SW 1271 (cell line): ENCODE data around the gene PDSS2.
A peak's percentile ranks its signal among the peaks of the same experiment; 100 is the strongest.
"Not testable (repeated sequence)": the region's sequence is repeated elsewhere in the genome, so short reads cannot be mapped to it uniquely, and the experiment has no call there.

Source experiments
- DNase-seq, 2 experiments: peaks; one replicate each; lab custom pipeline; 2025; lab: John Stamatoyannopoulos, UW

Gene PDSS2

GRCh38 chr6:107321793-107322192 is 137.6 kb downstream of the PDSS2 start:
- DNase-seq = no peak

- no peak for DNase-seq
Measured at GRCh38 chr6:107319906-107320530, 139.3 kb downstream of the PDSS2 start.

DNA sequence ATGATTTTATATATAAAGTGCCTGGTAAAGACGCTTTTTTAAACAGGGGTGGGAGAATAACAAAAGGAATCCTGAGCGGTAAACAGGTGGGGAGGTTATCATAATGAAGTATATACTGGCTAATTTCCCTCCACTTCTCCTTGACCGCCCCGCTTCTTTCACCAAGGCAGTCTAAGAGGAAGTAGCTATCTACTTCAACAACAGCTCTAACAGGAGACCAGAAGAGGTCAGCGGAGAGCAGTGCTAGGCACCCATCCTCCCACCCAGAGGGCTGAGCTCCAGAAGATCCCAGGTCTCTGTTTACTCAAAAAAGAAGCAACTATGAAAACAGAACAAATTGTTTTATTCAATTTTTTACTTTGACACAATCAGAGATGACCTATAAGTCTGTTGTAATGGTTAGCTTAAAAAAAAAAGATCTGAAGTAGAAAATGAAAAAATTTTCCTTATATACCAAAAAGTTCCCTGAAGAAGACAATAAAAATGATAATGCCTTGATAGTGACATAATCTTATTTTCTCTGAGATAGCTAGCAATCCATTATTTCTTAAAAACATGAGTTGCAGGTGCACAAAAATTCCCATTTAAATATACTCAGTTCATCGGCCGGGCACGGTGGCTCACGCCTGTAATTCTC is 141.1 kb downstream of the PDSS2 start:
- peak in 1 of 2 experiments; percentile 38 for DNase-seq

DNA sequence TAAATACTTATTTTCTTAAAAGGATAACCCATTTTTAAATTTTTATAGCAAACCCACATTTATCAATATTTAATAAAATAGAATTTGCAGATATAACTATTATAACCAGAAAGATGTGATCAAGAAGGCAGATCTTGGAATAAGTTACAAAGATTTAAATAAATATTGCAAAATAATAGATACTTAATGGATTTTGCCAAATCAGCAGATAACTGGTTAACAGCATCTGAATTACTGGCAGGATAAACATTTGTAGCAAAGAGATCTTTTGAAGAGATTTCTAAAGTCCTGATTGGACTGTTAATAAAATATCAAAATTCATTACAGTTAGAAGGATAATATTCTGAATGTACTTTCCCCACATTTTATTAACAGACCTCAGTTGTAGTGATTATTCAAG is 144.2 kb downstream of the PDSS2 start:
- no peak for DNase-seq

GRCh38 chr6:107314531-107314939 is 144.8 kb downstream of the PDSS2 start:
- no peak for DNase-seq

DNA sequence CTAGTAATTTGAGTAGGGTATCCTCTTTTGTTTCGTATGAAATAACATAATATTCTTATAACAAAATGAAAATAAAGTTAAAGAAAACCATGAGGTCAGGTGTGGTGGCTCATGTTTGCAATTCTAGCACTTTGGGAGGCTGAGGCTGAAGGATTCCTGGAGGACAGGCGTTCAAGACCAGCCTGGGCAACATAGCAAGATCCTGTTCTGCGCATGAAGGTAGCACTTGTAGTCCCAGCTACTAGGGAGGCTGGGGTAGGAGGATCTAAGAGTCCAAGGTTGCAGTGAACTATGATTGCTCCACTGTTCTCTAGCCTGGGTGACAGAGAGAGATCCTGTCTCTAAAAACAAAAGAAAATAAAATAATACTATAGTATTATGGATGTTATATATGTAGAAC is 145.6 kb downstream of the PDSS2 start:
- no peak for DNase-seq

DNA sequence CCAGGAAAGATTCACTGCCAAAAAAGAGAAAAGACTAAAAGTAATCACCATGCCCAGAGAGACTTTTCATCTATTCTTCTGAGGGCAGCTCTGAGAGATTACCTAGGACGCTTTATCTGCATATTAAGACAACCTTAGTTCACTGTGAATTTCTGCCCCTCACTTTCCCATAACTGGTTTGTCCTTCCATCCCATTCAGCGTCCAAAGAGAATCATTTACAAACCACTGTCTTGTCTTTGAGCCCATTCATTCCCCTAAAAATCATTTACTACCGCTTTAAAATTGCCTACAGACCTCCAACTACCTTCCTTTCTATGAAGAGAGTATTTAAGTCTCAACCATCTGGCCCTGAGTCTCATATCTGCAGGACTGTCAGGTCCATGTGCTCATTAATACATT is 149.0 kb downstream of the PDSS2 start:
- DNase-seq = no peak

DNA sequence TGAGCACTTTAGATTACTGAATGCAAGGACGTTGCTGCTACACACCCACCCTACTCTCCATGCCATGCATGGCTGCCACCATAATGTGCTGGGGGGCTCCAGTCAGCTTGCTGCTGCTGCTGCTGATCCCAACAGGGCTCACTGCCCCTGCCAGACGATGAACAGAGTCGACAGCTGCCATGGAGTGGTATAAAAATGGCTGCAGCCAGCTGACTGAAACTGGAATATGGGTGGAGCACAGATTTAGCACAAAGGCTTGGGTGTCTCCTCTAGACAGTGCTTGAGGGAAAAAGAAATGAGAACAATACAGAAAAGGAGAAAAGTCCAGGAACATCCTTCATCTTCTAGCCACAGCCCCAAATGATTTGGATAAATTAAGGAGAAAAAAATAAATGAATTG is 150.7 kb downstream of the PDSS2 start:
- DNase-seq = no peak

GRCh38 chr6:107305994-107306393 is 153.4 kb downstream of the PDSS2 start:
- DNase-seq = not testable (repeated sequence)

DNA sequence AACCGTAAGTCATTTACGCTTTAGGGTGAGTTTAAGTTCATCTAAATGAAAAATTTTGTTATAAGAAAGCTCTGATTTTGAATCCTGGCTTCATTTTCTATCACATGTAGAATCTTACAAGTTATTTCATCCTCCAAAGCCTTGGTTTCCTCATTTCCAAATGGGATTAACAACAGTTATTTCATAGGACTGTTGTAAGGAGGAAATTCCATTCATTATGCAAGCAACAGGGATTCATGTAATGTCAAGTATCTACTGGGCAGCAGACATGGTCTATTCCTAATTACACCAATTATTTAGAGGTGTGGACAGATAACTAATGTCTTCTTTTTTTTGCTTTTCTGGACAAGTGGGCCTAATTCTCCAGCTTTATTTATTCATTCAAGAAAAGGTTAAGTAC is 154.0 kb downstream of the PDSS2 start:
- DNase-seq = no peak

DNA sequence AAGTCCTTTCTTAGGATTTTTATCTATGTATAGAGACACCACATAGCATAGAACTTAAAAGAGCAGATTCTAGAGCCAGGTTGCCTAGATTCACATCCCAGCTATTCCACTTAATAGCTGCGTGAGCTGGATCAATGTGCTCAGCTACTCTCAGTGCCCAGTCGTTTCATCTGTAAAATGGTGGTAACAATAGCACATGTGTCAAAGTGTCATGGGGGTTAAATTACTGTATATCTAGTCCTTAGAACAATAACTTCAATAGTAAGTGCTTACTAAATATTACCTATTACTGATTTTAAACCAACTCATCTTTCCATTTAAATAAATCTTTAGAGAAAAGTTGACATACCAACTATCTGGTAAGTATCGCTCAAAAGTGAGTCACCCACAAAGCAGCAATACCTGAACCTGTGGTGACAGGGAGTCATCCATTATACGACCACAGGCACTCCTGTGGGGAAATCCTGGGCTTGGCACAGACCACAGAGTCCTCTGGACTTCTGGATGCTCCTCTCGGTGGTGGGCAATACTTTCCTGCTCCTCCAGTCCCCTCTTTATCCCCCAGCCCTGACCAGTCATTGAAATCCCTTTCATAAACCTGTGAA is 154.8 kb downstream of the PDSS2 start:
- no peak for DNase-seq

DNA sequence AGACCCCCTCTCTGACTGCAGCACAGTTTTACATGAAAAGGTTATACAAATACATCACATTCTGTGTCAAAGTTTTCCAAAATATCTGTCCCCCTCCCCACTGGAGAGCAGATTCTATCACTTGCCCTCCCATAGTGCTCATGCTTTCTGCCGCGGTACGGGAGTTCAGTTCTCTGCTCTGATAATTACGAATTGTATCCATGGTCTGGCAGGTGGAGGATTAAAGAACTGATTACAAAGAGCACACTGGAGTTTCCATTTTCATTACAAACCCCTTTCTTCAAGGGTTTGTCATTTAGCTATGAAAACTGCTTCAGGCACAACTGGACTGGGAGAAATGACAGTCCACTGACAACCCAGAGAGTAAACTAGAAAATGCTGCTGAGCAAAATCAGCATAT is 166.0 kb downstream of the PDSS2 start:
- DNase-seq = no peak

- no peak for DNase-seq
Measured at GRCh38 chr6:107292715-107293271, 166.6 kb downstream of the PDSS2 start.

DNA sequence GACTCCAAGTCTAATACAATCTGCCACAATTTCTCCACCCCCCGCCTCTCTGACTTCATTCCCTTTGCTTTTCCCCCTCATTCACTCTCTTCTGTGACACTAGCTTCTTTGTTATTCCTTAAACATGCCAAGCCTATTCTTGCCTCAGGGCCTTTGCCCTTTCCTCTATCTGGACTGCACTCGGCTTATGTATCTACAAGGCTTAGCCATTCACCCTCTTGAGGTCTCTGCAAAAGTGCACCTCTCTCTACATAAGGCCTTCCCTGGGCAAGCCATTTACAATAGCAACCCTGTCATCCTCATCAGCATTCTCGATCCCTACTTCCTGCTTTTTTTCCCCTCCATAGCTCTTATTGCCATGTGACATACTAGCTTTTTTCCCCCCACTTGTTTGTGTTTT is 168.9 kb downstream of the PDSS2 start:
- no peak for DNase-seq

GRCh38 chr6:107289258-107289657 is 170.1 kb downstream of the PDSS2 start:
- DNase-seq = not testable (repeated sequence)

- DNase-seq = not testable (repeated sequence)
Measured at GRCh38 chr6:107285683-107286082, 173.7 kb downstream of the PDSS2 start.

- no peak for DNase-seq
Measured at GRCh38 chr6:107284805-107285204, 174.6 kb downstream of the PDSS2 start.

- no peak for DNase-seq
Measured at GRCh38 chr6:107280791-107281190, 178.6 kb downstream of the PDSS2 start.

- DNase-seq = not testable (repeated sequence)
Measured at GRCh38 chr6:107280001-107280400, 179.4 kb downstream of the PDSS2 start.

DNA sequence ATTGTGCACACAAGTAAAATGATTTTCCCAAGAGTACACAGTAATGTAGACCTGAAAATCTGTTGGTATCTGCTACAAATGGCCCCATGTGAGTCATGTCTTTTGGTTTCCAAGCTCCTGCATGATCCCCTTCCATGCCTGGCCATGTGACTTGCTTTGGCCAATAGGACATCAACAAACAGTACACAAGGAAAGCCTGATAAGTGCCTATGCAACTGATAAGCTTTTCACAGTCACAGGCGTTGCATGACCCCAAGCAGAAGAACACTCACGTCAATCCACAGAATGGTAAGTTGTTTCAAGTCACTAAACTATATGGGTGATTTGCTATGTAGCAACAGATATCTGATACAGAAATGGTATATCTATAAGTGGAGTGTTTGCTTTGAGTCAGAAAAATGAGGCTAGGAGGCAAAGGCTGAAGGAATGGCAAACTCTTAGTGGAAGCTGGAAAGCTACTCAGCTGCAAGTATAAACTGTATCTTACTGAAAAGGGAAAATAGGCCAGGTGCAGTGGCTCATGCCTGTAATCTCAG is 184.0 kb downstream of the PDSS2 start:
- DNase-seq = no peak

- DNase-seq = no peak
Measured at GRCh38 chr6:107274288-107274687, 185.1 kb downstream of the PDSS2 start.

GRCh38 chr6:107272246-107272645 is 187.1 kb downstream of the PDSS2 start:
- no peak for DNase-seq

- DNase-seq = no peak
Measured at GRCh38 chr6:107271208-107271790, 188.1 kb downstream of the PDSS2 start.
